ENCODE measurements around the gene CENPS. TPM values are rescaled to one million over a fixed set of nuclear protein-coding genes. Genes with fewer than 3 reads are reported as not detected.

Gene CENPS
- total and polyA plus RNA-seq, 2 of the 13 experiments (the other 11 are each of a cell fraction or from before 2014, with no cell fraction given) = 3.3 to 22.0 TPM

DNA sequence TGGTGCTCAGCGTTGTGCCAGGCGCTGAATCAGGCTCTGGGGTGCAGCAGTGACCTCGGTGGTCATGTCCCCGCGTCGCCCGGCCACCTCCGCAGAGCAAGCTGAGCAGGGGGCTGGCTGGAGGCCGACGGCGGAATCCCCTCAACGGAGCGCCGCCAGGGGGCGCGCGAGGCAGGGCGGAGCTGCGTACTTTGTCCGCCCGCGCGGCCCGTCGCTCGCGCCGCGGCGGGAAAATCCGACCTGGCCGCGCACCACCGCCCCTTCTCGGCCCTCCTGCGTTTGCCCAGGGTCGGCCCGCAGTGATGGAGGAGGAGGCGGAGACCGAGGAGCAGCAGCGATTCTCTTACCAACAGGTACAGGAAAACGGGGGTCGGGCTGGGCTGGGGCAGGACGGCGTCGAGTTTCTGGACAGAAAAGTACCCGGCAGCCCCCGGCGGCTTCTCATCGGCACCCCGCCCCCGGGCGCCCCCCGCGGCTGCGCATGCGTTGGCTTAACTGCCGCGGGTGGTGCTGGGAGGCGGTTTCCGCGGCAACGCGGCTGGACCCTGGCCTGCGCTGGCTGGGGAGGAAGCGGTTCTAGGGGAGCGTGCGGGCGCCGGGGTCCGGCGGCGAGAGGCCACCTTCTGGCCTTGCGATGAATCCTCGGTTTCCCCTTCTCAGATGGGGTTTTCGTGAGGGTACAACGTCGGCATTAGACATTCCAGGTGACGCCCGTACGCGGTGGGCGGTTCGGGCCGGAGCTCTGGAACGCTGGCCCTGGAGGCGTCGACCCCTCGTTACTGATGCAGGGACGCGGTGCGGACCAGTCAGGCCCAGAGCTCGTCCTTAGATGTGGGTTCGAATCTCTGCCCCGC lies at the start of gene CENPS (continued):
- TF ChIP-seq, protein P1, sequence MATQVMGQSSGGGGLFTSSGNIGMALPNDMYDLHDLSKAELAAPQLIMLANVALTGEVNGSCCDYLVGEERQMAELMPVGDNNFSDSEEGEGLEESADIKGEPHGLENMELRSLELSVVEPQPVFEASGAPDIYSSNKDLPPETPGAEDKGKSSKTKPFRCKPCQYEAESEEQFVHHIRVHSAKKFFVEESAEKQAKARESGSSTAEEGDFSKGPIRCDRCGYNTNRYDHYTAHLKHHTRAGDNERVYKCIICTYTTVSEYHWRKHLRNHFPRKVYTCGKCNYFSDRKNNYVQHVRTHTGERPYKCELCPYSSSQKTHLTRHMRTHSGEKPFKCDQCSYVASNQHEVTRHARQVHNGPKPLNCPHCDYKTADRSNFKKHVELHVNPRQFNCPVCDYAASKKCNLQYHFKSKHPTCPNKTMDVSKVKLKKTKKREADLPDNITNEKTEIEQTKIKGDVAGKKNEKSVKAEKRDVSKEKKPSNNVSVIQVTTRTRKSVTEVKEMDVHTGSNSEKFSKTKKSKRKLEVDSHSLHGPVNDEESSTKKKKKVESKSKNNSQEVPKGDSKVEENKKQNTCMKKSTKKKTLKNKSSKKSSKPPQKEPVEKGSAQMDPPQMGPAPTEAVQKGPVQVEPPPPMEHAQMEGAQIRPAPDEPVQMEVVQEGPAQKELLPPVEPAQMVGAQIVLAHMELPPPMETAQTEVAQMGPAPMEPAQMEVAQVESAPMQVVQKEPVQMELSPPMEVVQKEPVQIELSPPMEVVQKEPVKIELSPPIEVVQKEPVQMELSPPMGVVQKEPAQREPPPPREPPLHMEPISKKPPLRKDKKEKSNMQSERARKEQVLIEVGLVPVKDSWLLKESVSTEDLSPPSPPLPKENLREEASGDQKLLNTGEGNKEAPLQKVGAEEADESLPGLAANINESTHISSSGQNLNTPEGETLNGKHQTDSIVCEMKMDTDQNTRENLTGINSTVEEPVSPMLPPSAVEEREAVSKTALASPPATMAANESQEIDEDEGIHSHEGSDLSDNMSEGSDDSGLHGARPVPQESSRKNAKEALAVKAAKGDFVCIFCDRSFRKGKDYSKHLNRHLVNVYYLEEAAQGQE (IDR thresholded peaks at IDR 0.05; ENCODE audit: borderline replicate concordance in 1 of 2, low read depth in 1 of 2, low read length in 2 of 2) = peak in 1 of 2 experiments; percentile 15; a peak in 1 of 4 replicates
- TF ChIP-seq ZNF850 (CRISPR knock-in tag; conservative IDR thresholded peaks at IDR 0.05) = 0 out of 2 replicates have a peak, but pooled peaks have one; percentile 53
- TF ChIP-seq, protein P2, sequence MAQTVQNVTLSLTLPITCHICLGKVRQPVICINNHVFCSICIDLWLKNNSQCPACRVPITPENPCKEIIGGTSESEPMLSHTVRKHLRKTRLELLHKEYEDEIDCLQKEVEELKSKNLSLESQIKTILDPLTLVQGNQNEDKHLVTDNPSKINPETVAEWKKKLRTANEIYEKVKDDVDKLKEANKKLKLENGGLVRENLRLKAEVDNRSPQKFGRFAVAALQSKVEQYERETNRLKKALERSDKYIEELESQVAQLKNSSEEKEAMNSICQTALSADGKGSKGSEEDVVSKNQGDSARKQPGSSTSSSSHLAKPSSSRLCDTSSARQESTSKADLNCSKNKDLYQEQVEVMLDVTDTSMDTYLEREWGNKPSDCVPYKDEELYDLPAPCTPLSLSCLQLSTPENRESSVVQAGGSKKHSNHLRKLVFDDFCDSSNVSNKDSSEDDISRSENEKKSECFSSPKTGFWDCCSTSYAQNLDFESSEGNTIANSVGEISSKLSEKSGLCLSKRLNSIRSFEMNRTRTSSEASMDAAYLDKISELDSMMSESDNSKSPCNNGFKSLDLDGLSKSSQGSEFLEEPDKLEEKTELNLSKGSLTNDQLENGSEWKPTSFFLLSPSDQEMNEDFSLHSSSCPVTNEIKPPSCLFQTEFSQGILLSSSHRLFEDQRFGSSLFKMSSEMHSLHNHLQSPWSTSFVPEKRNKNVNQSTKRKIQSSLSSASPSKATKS (CRISPR knock-in tag; IDR thresholded peaks at IDR 0.05) = no peak
- TF ChIP-seq EP300 (IDR thresholded peaks at IDR 0.05; ENCODE audit: low read depth in 2 of 2, low read length in 2 of 2) = peak; percentile 39 to 66; a peak in 2 of 4 replicates
- TF ChIP-seq EP300 (CRISPR knock-in tag; IDR thresholded peaks at IDR 0.05; ENCODE audit: borderline replicate concordance) = peak; percentile 68
- TF ChIP-seq SP140L (CRISPR knock-in tag; IDR thresholded peaks at IDR 0.05; ENCODE audit: borderline replicate concordance) = no peak
- TF ChIP-seq ZNF24 (IDR thresholded peaks at IDR 0.05) = peak; percentile 64; the same call in 1 of the 2 replicates
- TF ChIP-seq SIX4 (CRISPR knock-in tag; IDR thresholded peaks at IDR 0.05) = no peak
- peak; percentile 90; the same call in 1 of the 2 replicates for TF ChIP-seq ZNF558 (CRISPR knock-in tag; IDR thresholded peaks at IDR 0.05; ENCODE audit: borderline replicate concordance)
- TF ChIP-seq, protein P3, sequence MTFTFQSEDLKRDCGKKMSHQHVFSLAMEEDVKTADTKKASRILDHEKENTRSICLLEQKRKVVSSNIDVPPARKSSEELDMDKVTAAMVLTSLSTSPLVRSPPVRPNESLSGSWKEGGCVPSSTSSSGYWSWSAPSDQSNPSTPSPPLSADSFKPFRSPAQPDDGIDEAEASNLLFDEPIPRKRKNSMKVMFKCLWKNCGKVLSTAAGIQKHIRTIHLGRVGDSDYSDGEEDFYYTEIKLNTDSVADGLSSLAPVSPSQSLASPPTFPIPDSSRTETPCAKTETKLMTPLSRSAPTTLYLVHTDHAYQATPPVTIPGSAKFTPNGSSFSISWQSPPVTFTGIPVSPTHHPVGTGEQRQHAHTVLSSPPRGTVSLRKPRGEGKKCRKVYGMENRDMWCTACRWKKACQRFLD (CRISPR knock-in tag; IDR thresholded peaks at IDR 0.05; ENCODE audit: borderline replicate concordance) = peak; percentile 96
- peak; percentile 96 for TF ChIP-seq SAP130 (CRISPR knock-in tag; IDR thresholded peaks at IDR 0.05; ENCODE audit: low read depth)
- peak; percentile 11; the same call in 1 of the 2 replicates for TF ChIP-seq JUN (CRISPR knock-in tag; IDR thresholded peaks at IDR 0.05)
- peak; percentile 98 for TF ChIP-seq HDAC1 (CRISPR knock-in tag; IDR thresholded peaks at IDR 0.05)
- TF ChIP-seq MEIS2 (CRISPR knock-in tag; IDR thresholded peaks at IDR 0.05) = peak; percentile 86; the same call in 1 of the 2 replicates
- peak; percentile 34; the same call in 1 of the 2 replicates for TF ChIP-seq SP5 (CRISPR knock-in tag; IDR thresholded peaks at IDR 0.05; ENCODE audit: borderline replicate concordance, low read depth)
- peak; percentile 85 for TF ChIP-seq BRD4 (CRISPR knock-in tag; IDR thresholded peaks at IDR 0.05)
- peak; percentile 93 for TF ChIP-seq TOPORS (CRISPR knock-in tag; IDR thresholded peaks at IDR 0.05)
- TF ChIP-seq SAFB2 (CRISPR knock-in tag; IDR thresholded peaks at IDR 0.05; ENCODE audit: borderline replicate concordance, low read depth) = no peak; the same call in 1 of the 2 replicates
- no peak for TF ChIP-seq MAFG (CRISPR knock-in tag; IDR thresholded peaks at IDR 0.05)
- peak; percentile 43; the same call in 1 of the 2 replicates for TF ChIP-seq HIVEP1 (CRISPR knock-in tag; IDR thresholded peaks at IDR 0.05)
